IPS DF 4.7 (cell line): ENCODE measurements around the gene SUCNR1.
"Not testable (repeated sequence)": the region's sequence is repeated elsewhere in the genome, so short reads cannot be mapped to it uniquely, and the experiment has no call there.

Experiments
- DNase-seq: peaks from one replicate; pipeline ENCODE4 v3.0.0-alpha.2; 2013; ENCODE audit warnings: low spot score; ENCODE audit errors: extremely low read depth

Gene SUCNR1

DNA sequence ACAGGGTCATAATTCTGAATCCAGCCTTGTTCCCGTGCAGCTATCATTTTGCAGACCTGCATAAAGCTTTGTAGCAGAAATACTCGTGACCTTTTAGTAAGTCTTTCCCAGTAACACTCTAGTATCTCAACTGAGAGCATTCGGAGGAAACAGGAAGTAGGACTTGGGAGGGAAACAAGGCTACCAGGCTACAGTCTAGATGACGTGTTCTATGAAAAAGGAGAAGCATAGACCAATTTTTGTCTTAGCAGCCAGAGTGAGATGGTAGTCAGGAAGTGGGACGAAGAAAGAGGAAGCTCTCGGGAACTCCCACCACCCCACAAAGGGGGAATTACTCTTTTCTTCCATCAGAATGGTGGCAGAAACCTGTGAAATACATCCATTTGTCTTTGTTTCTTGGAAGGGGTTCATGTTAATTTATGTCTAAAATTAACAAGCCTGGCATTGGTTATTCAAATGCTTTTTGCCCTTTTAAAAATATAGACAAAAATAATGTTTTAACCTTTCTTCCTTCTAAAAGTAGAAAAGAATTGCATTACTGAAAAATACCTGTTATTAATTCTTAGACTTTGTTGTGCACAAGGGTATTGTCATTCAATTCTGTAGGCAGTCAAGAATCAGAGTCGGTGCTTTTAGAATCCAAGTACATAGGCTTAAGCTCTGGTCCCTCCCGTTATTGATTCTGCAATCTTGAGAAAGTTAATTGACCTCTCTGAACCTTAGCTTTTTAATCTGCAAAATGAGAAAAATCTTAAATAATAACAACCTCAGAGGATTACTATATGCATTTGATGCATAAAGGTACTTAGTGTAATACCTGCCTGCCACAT is 1.6 kb upstream of the SUCNR1 start:
- DNase-seq = no peak

DNA sequence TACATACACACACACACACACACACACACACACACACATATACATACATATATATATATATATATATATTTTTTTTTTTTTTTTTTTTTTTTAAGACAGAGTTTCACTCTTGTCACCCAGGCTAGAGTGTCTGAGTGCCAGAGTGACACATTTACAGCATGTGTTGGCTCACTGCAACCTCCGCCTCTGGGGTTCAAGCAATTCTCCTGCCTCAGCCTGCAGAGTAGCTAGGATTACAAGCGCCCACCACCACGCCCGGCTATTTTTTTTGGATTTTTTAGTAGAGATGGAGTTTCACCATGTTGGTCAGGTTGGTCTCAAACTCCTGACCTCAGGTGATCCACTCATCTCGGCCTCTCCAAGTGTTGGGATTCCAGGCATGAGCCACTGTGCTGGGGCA is 636 bp downstream of the SUCNR1 start:
- not testable (repeated sequence) for DNase-seq

GRCh38 chr3:151875759-151876158 is 2.3 kb downstream of the SUCNR1 start:
- no peak for DNase-seq

DNA sequence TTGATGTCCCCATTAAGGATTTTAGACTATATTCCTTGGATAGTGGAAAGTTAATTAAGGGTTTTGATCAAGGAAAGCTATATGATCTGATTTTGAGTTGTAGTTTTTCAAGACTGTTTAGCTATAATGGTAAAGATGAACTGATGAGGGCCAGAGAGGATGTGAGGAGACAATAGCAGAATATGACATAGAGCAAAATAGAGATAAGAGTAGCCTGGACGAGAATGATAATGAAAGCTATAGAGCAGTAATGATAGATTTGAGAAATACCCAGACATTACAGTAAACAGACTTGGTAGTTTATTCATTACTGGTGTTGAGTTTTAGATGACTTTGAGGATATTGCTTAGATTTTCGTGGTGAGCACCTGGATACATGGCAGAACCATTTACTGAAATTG is 3.8 kb downstream of the SUCNR1 start:
- DNase-seq = no peak

- no peak for DNase-seq
Observed at GRCh38 chr3:151878465-151878864, 5.0 kb downstream of the SUCNR1 start.

DNA sequence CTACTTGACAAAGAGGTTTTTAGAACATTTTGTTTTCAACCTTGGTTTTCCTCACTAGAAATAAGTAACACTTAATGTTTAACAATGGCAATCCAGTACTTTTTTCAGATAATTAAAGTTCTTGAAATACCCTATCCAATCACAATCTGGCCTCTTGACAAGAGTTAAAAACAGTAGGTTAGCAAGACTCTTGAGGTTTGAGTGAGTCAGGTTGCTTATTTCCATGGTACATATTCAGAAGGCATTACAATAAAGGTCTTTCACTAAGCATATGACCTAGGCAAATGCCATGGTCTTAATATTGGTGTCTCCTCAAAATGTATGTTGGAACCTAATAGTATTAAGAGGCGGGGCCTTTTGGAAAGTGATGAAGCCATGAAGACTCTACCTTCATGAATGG is 5.6 kb downstream of the SUCNR1 start:
- DNase-seq = no peak

DNA sequence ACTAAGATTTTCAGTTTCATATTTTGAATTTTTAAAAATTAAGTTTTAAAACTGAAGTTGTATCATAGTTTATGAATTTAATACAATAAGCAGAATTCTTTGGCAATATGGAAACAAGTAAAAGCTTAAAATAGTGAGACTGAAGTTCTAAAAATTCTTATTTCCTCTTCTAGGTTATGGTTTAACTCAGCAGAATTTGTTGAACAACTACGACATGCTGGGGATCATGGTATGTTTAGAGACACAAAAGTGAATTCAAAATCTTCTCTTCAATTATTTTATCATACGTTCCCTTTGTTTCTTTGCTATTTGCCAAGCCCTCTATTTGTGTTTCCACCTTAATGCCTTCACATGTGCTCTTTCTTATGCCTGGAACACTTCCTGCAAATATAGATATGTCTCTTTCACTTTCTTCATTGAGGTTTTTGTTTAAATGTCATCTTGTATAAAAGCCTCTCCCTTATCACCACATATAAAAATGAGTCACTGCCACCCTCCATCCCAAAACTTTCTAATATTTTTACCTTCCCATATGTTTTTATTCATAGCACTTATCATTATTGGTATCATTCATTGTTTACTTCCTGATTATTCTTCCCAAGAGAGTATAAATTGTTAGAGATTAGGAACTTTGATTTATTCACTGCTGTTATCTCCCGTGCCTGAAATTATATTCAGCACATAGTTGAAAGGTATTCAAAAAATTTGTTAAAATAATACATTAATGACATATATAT is 6.4 kb downstream of the SUCNR1 start:
- DNase-seq = no peak

- no peak for DNase-seq
Observed at GRCh38 chr3:151880416-151880690, 6.9 kb downstream of the SUCNR1 start.

DNA sequence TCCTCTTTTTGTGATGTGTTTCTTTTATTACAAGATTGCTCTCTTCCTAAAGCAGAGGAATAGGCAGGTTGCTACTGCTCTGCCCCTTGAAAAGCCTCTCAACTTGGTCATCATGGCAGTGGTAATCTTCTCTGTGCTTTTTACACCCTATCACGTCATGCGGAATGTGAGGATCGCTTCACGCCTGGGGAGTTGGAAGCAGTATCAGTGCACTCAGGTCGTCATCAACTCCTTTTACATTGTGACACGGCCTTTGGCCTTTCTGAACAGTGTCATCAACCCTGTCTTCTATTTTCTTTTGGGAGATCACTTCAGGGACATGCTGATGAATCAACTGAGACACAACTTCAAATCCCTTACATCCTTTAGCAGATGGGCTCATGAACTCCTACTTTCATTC is 7.7 kb downstream of the SUCNR1 start:
- DNase-seq = no peak

DNA sequence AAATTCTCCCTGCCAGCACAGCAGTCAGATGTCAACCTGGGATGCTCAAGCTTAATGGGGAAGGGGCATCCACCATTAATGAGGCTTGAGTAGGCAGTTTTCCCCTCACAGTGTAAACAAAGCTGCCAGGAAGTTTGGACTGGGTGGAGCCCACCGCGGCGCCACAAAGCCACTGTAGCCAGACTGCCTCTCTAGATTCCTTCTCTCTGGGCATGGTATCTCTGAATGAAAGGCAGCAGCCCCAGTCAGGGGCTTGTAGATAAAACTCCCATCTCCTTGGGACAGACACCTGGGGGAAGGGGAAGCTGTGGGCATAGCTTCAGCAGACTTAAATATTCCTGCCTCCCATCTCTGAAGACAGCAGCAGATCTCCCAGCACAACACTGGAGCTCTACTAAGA is 12.0 kb downstream of the SUCNR1 start:
- DNase-seq = not testable (repeated sequence)

- not testable (repeated sequence) for DNase-seq
Observed at GRCh38 chr3:151887450-151888211, 14.2 kb downstream of the SUCNR1 start.

- no peak for DNase-seq
Observed at GRCh38 chr3:151890721-151891141, 17.3 kb downstream of the SUCNR1 start.

GRCh38 chr3:151891721-151892120 is 18.3 kb downstream of the SUCNR1 start:
- DNase-seq = no peak

GRCh38 chr3:151894219-151894618 is 20.8 kb downstream of the SUCNR1 start:
- no peak for DNase-seq

DNA sequence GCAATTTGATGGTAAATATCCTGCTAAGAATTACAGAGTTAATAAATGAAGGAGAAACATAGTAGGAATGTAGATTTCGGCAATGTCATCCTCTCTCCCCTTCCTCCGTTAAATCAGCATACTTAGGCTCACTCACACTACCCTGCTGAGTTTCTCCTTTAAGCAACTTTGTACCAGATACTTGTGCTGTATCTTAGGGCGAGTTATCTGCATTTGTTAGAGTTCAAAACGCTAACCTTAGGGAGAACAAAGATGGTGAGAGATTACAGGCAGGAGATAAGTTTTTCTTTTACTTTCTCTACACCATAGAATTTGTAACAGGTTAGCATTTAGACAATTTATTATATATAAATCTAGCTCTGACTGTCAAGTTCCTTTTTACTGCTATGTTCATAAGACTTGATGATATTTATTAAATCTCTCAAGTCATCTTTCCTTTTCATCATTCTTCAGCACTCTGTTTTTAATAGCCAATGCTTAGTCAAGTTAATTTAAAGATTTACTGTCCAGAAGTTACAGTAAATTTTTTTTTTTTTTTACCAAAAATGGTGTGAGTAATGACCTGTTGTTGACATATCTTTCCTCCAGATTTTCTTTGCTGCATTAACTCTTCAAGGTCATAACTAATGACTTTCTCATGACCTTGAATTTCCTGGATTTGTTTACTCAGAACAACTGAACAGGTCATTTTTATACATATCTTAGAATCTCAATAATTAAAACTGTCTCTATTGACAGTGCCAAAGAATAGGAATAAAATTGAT is 22.2 kb downstream of the SUCNR1 start:
- DNase-seq = peak; percentile 22

- DNase-seq = no peak
Observed at GRCh38 chr3:151896246-151897012, 23.0 kb downstream of the SUCNR1 start.

DNA sequence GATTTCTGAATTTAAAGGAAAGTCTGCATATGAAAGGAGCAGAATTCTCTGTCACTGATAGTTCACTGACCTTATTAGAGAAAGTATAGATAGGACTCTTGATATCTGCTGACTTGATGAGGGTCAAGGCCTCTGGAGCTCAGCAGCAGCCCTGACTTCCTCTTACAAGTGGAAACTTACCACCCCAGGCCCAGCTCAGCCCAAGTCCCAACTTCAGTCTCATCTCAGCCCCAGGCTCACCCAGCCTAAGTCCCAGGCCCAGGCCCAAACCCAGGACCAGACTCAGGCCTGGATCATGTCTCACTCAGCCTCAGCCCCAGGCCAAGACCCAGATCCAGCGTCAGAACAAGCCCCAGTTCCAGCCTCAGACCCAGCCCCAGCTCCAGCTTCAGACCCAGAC is 24.7 kb downstream of the SUCNR1 start:
- DNase-seq = not testable (repeated sequence)

- DNase-seq = not testable (repeated sequence)
Observed at GRCh38 chr3:151898564-151899261, 25.3 kb downstream of the SUCNR1 start.

GRCh38 chr3:151899996-151900395 is 26.6 kb downstream of the SUCNR1 start:
- no peak for DNase-seq

DNA sequence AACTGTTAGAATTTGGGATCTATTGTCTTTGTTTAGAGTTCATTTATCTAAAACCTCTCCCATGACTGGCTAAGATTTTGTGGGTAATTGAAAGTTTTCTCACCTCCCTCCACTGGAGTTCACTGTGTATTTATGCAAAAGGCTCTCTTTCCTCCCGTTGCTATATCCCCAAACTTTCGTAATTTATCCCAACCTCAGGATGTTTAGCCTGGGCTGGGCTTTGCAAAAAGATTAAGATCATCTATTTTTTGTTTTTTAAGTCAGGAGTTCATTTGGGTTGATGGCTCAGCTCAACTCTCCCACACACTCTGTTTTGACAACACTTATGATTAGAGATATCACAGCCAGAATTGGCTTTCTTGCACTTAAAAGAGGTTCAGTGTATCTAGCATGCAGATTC is 27.0 kb downstream of the SUCNR1 start:
- DNase-seq = no peak
